Aorta (tissue), 5 donors: ENCODE data around the gene CRYBG2. TPM values are rescaled to one million over a fixed set of nuclear protein-coding genes. Genes with fewer than 3 reads are reported as not detected.
"Not testable (repeated sequence)": the region's sequence is repeated elsewhere in the genome, so short reads cannot be mapped to it uniquely, and the experiment has no call there.

Experiments used
- ATAC-seq: fragments of 200-7000 bp; cut with Tn5 transposase; one replicate; pipeline ENCODE4 v1.9.1; 2022; ENCODE audit warnings: moderate library complexity; ENCODE audit not compliant: low FRiP score
- DNase-seq, 2 donors: peaks; one replicate each; pipeline ENCODE4 v3.0.0-alpha.2; 2020
- H3K27ac ChIP-seq, 2 donors: one replicate each; pipeline ENCODE4 v1.5.1; 2013; ENCODE audit warnings: low read length in 2 of 2, mild to moderate bottlenecking in 2 of 2, moderate library complexity in 2 of 2, control low read depth in 1 of 2, inconsistent platforms in 1 of 2, low read depth in 1 of 2
- H3K27me3 ChIP-seq, 2 donors: one replicate each; pipeline ENCODE4 v1.6.1; 2013; ENCODE audit warnings: control low read depth in 1 of 2, low read length in 1 of 2, mild to moderate bottlenecking in 1 of 2, moderate library complexity in 1 of 2; ENCODE audit not compliant: insufficient read depth in 2 of 2, control insufficient read depth in 1 of 2
- H3K36me3 ChIP-seq, 2 donors: one replicate each; pipeline ENCODE4 v1.6.1; 2013; ENCODE audit warnings: control low read depth in 1 of 2, low read length in 1 of 2, mild to moderate bottlenecking in 1 of 2; ENCODE audit not compliant: insufficient read depth in 2 of 2, control insufficient read depth in 1 of 2
- H3K4me1 ChIP-seq, 2 donors: one replicate each; pipeline ENCODE4 v1.6.1; 2013; ENCODE audit warnings: low read length in 2 of 2, control low read depth in 1 of 2, mild to moderate bottlenecking in 1 of 2, moderate library complexity in 1 of 2; ENCODE audit not compliant: insufficient read depth in 2 of 2, control insufficient read depth in 1 of 2
- H3K4me3 ChIP-seq, 2 donors: one replicate each; pipeline ENCODE4 v1.5.1; 2013; ENCODE audit warnings: low read length in 2 of 2, control low read depth in 1 of 2, mild to moderate bottlenecking in 1 of 2
- H3K9me3 ChIP-seq: one replicate; pipeline ENCODE4 v1.6.1; 2013; ENCODE audit warnings: mild to moderate bottlenecking, low read length; ENCODE audit not compliant: control insufficient read depth
- WGBS, 2 donors: extraction: QIAGEN DNeasy Blood & Tissue Kit; methylation state at CpG; one replicate each; pipeline ENCODE4 v1.1.7; 2013; 5-methylcytosine and 5-hydroxymethylcytosine counted together
- intact Hi-C, 2 donors: fragments of 100-400 bp; cut with DNase I; formaldehyde crosslinking; loops; one replicate each; pipeline versions ENCODE4 v1.14.2 to v1.15.0; 2022
- polyA plus RNA-seq, 2 donors: library from polyadenylated mRNA; stranded (reverse); fragments of 200-250 nt; gene quantifications; one replicate each; pipeline ENCODE4 v1.2.3, GENCODE V29; 2013
- total RNA-seq, 2 donors: library from RNA; stranded (reverse); fragmentation: NEBNext Ultra II Directional; extraction: Animal tissue kit (Norgen Biotek cat#: 25700); gene quantifications; one replicate each; pipeline ENCODE4 v1.2.1, GENCODE V29; 2021
- donor health status: healthy with polysubstance abuse.
- donor health status: Bipolar disorder and iron deficiency.
- donor health status: DM: no; HTN: no; CAD: no.
- donor health status: DM: no; HTN: no; CAD: no.
- donor health status: DM: yes; HTN: yes; CAD: no.

CRYBG2 gene
- total and polyA plus RNA-seq, 4 donors: 0.05 to 6.4 (median 0.27) TPM; not detected in 1

GRCh38 chr1:26297057-26297790 lies 56.7 kb downstream of the CRYBG2 start:
- Histone ChIP-seq H3K9me3 (no peaks in the 10 kb centered on the region), H3K36me3 (no peaks in the 10 kb centered on the region), H3K27ac (no peak overlapping the region), H3K27me3 (no peaks in the 10 kb centered on the region), H3K4me3 (no peak overlapping the region), H3K4me1 (no peaks in the 10 kb centered on the region)
- ATAC-seq (no peak), DNase-seq (no peak)
- intact Hi-C loops: no loop called here
- 91 to 92% methylated on average over 12 of the region's 12 CpGs for WGBS, 2 donors

DNA sequence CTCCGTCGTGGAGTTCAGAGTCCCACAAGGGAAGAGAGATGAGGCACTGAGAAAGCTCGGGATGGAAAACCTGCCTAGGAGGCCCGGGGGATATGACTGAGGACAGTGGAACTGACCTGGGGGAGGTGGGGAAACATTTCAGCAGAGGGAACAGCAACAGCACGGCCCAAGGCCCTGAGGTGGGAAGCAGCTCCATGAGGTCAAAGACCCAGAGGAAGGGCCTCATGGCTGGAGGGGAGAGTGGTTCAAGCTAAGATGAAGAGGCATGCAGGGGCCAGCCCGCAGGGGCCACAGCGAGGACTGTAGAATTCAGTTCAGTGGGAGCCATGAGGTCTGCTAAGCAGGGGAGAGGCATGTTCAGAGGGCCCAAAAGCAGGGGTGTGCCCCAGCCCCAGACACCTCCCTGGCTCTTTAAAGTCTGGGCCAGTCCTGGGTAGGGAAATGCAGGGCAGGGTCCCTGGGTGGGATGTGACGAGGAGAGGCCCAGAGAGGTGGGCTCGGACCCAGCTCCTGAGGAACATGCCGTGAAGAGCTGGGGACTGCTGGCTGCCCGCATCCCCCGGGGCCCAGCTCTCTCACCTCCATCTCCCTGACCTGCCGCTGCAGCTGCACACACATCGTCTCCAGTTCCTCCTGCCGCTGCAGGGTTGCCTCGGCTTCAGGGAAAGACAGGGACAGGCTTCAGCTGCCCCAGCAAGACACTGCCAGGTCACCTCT lies 57.4 kb downstream of the CRYBG2 start:
- DNase-seq: no peak
- H3K4me1 ChIP-seq: no peaks in the 10 kb centered on the region

GRCh38 chr1:26295194-26296138 lies 58.5 kb downstream of the CRYBG2 start:
- ATAC-seq (no peak), DNase-seq (no peak)
- H3K27me3 ChIP-seq: no peaks in the 10 kb centered on the region
- H3K4me1 ChIP-seq: no peaks in the 10 kb centered on the region
- no peak overlapping the region for H3K4me3 ChIP-seq
- 90 to 92% methylated on average over 22 of the region's 22 CpGs for WGBS, 2 donors
- no peak overlapping the region for H3K27ac ChIP-seq
- intact Hi-C loops: no loop called here
- H3K9me3 ChIP-seq: no peaks in the 10 kb centered on the region
- H3K36me3 ChIP-seq: no peaks in the 10 kb centered on the region

More for the DNA sequence above, 57.4 kb downstream of the CRYBG2 start:
- Histone ChIP-seq H3K4me3 (no peak overlapping the region), H3K27ac (no peak overlapping the region), H3K9me3 (no peaks in the 10 kb centered on the region), H3K27me3 (no peaks in the 10 kb centered on the region), H3K36me3 (no peaks in the 10 kb centered on the region)
- ATAC-seq: no peak
- intact Hi-C loops: no loop called here
- 88 to 92% methylated on average over 16 of the region's 16 CpGs for WGBS, 2 donors

DNA sequence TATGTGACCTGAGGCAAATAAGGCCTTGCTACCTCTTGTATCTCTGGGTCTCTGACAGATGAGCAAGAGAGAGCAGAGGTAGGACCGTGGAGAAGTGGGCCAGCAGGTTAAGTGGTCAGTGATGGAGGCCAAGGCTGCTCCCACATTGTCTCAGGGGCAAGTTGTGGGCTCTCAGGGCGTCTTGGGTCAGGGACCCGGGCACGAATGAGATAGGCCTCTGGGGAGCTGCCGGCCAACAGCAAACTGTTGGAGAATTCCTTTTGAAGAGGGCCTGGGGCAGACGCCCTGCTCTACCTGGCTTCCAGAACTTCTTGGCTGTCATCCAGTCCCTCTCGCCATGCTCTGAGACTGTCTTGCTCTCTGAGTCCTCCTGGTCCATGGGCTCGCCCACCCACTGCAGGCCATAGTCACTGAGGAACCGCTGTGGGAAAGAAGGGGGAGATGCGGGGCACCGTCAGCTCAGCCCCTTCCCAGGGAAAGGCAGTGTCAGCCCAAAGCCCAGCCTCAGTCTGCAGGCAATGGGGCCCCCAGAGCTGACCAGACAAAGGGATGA lies 59.9 kb downstream of the CRYBG2 start:
- DNase-seq: no peak

DNA sequence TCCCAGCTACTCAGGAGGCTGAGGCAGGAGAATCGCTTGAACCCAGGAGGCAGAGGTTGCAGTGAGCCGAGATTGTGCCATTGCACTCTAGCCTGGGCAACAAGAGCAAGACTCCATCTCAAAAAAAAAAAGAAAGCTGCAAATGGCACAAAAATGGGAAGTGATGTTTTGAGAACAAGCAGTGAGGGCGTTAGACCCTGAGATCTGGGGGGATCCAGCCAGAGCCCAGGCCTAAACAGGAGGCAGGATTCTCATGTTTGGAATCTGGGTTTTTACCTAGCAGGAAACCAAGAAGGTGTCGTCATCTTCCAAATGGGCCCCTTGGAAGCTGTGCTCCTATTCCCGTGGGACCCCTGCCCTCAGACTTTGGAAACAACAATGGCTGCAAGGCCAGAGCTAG lies 61.2 kb downstream of the CRYBG2 start:
- 82 to 90% methylated on average over 5 of the region's 5 CpGs for WGBS, 2 donors

More for the DNA sequence above, 59.9 kb downstream of the CRYBG2 start:
- Histone ChIP-seq H3K27me3 (no peaks in the 10 kb centered on the region), H3K4me1 (no peaks in the 10 kb centered on the region), H3K4me3 (no peak overlapping the region), H3K9me3 (no peaks in the 10 kb centered on the region), H3K27ac (no peak overlapping the region), H3K36me3 (no peaks in the 10 kb centered on the region)
- intact Hi-C loops: no loop called here
- 81 to 85% methylated on average over 11 of the region's 11 CpGs for WGBS, 2 donors
- no peak for ATAC-seq

GRCh38 chr1:26291939-26292338 lies 62.0 kb downstream of the CRYBG2 start:
- Histone ChIP-seq H3K4me3 (no peak overlapping the region), H3K27me3 (no peaks in the 10 kb centered on the region), H3K4me1 (no peaks in the 10 kb centered on the region), H3K27ac (no peak overlapping the region), H3K9me3 (no peaks in the 10 kb centered on the region), H3K36me3 (no peaks in the 10 kb centered on the region)
- ATAC-seq (no peak), DNase-seq (no peak)
- WGBS, 2 donors: 90 to 91% methylated on average over 4 of the region's 4 CpGs
- intact Hi-C loops: no loop called here

More for the DNA sequence above, 61.2 kb downstream of the CRYBG2 start:
- H3K27me3 ChIP-seq, DNase-seq, H3K4me1 ChIP-seq, H3K4me3 ChIP-seq, H3K36me3 ChIP-seq, intact Hi-C loops, ATAC-seq, H3K27ac ChIP-seq, H3K9me3 ChIP-seq: not testable (repeated sequence)

- H3K36me3 ChIP-seq: no peaks in the 10 kb centered on the region
- no peaks in the 10 kb centered on the region for H3K27me3 ChIP-seq
- no peak overlapping the region for H3K27ac ChIP-seq
- intact Hi-C loops: no loop called here
- H3K4me1 ChIP-seq: no peaks in the 10 kb centered on the region
- no peaks in the 10 kb centered on the region for H3K9me3 ChIP-seq
- no peak overlapping the region for H3K4me3 ChIP-seq
- WGBS, 2 donors: 91 to 98% methylated on average over 3 of the region's 3 CpGs
- DNase-seq (no peak), ATAC-seq (no peak)
These were observed 62.5 kb downstream of the CRYBG2 start for GRCh38 chr1:26291433-26291832.

- Histone ChIP-seq H3K27ac (no peak overlapping the region), H3K36me3 (no peaks in the 10 kb centered on the region), H3K27me3 (no peaks in the 10 kb centered on the region), H3K9me3 (no peaks in the 10 kb centered on the region), H3K4me1 (no peaks in the 10 kb centered on the region), H3K4me3 (no peak overlapping the region)
- intact Hi-C loops: no loop called here
- WGBS, 2 donors: 78 to 84% methylated on average over 11 of the region's 11 CpGs
- DNase-seq (no peak), ATAC-seq (peak; percentile 17)
These were observed 63.1 kb downstream of the CRYBG2 start for GRCh38 chr1:26290882-26291261.
